ENCODE results near the gene TERC.

- TF ChIP-seq CTCF (IDR thresholded peaks at IDR 0.05; ENCODE audit: poor library complexity, severe bottlenecking) (peak; percentile 67), SMC3 (conservative IDR thresholded peaks at IDR 0.05; ENCODE audit: poor library complexity) (peak; percentile 73), POLR2AphosphoS5 (IDR thresholded peaks at IDR 0.05) (peak; percentile 99), EP300 (conservative IDR thresholded peaks at IDR 0.05; ENCODE audit: poor library complexity, severe bottlenecking) (peak; percentile 84), REST (IDR thresholded peaks at IDR 0.05; ENCODE audit: borderline replicate concordance) (peak; percentile 62), TAF1 (IDR thresholded peaks at IDR 0.05; ENCODE audit: low read depth) (peak; percentile 51), RAD21 (conservative IDR thresholded peaks at IDR 0.05) (peak; percentile 64), EZH2 (IDR thresholded peaks at IDR 0.05; ENCODE audit: borderline replicate concordance, insufficient read depth, low read length, poor library complexity, severe bottlenecking) (no peak), MXI1 (conservative IDR thresholded peaks at IDR 0.05; ENCODE audit: poor library complexity, severe bottlenecking) (peak; percentile 67)
These were observed 8.3 kb upstream of the TERC start, which contains the start of gene MYNN for GRCh38 chr3:169772897-169773816.
